ENCODE measurements around the gene ZNF487. TPM values are rescaled to one million over a fixed set of nuclear protein-coding genes. Genes with fewer than 3 reads are reported as not detected.

The ZNF487 gene
- total RNA-seq, 2 donors from 2014 or later: 2.8 to 4.5 TPM

GRCh38 chr10:43402176-43402575 lies 34.7 kb upstream of the ZNF487 start:
- Histone ChIP-seq H3K9ac (ENCODE audit: low read depth in 2 of 2, low read length in 2 of 2) (no peak overlapping the region), H3K27me3 (no peaks in the 10 kb centered on the region), H3K36me3 (no peaks in the 10 kb centered on the region), H3K9me3 (no peaks in the 10 kb centered on the region), H3K4me3 (no peak overlapping the region), H3K27ac (no peak overlapping the region), H3K4me1 (peaks cover 35% of the 10 kb centered on the region)
- DNase-seq: no peak
- TF ChIP-seq CTCF (IDR thresholded peaks at IDR 0.05): no peak
- intact Hi-C loops (cut with DNase I): no loop called here

GRCh38 chr10:43402880-43403452 lies 33.9 kb upstream of the ZNF487 start:
- H3K27ac ChIP-seq: peak overlapping the region; percentile 47
- peak; percentile 61 for DNase-seq

DNA sequence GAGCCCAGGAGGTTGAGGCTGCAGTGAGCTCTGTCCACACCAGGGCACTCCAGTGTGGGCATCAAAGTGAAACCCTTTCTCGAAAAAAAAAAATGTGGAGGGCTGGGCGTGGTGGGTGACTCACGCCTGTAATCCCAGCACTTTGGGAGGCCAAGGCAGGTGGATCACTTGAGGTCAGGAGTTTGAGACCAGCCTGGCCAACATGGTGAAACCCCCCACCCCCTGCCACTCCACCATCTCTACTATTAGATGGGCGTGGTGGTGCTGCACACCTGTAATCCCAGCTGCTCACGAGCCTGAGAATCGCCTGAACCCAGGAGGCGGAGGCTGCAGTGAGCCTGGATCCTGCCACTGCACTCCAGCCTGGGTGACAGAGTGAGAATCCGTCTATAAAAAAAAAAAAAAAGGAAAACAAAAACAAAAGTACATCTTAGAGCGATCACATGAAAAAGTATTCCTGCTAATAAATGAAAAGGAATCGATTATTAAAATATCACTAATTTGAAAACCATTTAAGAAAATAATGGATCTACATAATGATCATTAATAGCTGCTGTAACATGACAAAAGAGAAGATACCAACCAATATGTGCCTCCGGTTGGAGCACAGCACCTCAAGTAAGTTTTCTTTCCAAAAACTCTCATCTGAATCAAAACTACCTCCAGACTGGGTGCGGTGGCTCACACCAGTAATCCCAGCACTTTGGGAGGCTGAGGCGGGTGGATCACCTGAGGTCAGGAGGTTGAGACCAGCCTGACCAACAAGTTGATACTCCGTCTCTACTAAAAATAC lies 32.8 kb upstream of the ZNF487 start:
- Histone ChIP-seq H3K4me1 (peaks cover 25% of the 10 kb centered on the region), H3K27ac (peak overlapping the region; percentile 47), H3K9me3 (no peaks in the 10 kb centered on the region), H3K36me3 (no peaks in the 10 kb centered on the region), H3K4me3 (no peak overlapping the region), H3K9ac (ENCODE audit: low read depth in 2 of 2, low read length in 2 of 2) (peak overlapping the region; percentile 4 to 17), H3K27me3 (no peaks in the 10 kb centered on the region)
- intact Hi-C loops (cut with DNase I): no loop called here
- no peak for TF ChIP-seq CTCF (IDR thresholded peaks at IDR 0.05)
- no peak for DNase-seq

More at GRCh38 chr10:43402880-43403452, 33.9 kb upstream of the ZNF487 start:
- H3K9ac ChIP-seq (ENCODE audit: low read depth in 2 of 2, low read length in 2 of 2): no peak overlapping the region
- H3K4me3 ChIP-seq: no peak overlapping the region
- H3K36me3 ChIP-seq: no peaks in the 10 kb centered on the region
- no peaks in the 10 kb centered on the region for H3K9me3 ChIP-seq
- H3K27me3 ChIP-seq: no peaks in the 10 kb centered on the region
- intact Hi-C loops (cut with DNase I): no loop called here
- no peak for TF ChIP-seq CTCF (IDR thresholded peaks at IDR 0.05)
- H3K4me1 ChIP-seq: peaks cover 35% of the 10 kb centered on the region

GRCh38 chr10:43404704-43405084 lies 32.2 kb upstream of the ZNF487 start:
- Histone ChIP-seq H3K36me3 (no peaks in the 10 kb centered on the region), H3K9me3 (no peaks in the 10 kb centered on the region), H3K9ac (ENCODE audit: low read depth in 2 of 2, low read length in 2 of 2) (peak overlapping the region in 1 of 2 donors; percentile 4), H3K4me3 (no peak overlapping the region), H3K27ac (peak overlapping the region; percentile 47), H3K4me1 (peaks cover 22% of the 10 kb centered on the region), H3K27me3 (no peaks in the 10 kb centered on the region)
- intact Hi-C loops (cut with DNase I): no loop called here
- DNase-seq: no peak
- no peak for TF ChIP-seq CTCF (IDR thresholded peaks at IDR 0.05)

GRCh38 chr10:43407148-43407575 lies 29.7 kb upstream of the ZNF487 start:
- peak overlapping the region; percentile 100 for H3K27ac ChIP-seq
- intact Hi-C loops (cut with DNase I): no loop called here
- H3K4me1 ChIP-seq: peaks cover 22% of the 10 kb centered on the region
- H3K36me3 ChIP-seq: no peaks in the 10 kb centered on the region
- peak overlapping the region; percentile 56 for H3K4me3 ChIP-seq
- DNase-seq: peak; percentile 58
- H3K27me3 ChIP-seq: no peaks in the 10 kb centered on the region
- H3K9ac ChIP-seq (ENCODE audit: low read depth in 2 of 2, low read length in 2 of 2): peak overlapping the region; percentile 97 to 98
- no peaks in the 10 kb centered on the region for H3K9me3 ChIP-seq
- no peak for TF ChIP-seq CTCF (IDR thresholded peaks at IDR 0.05)

All from colonic mucosa (tissue), 4 donors.